ENCODE data around the gene FJX1. TPM values are rescaled to one million over a fixed set of nuclear protein-coding genes. Genes with fewer than 3 reads are reported as not detected.

FJX1 gene
- total RNA-seq, 2 donors from 2014 or later = 11.7 to 17.4 TPM

GRCh38 chr11:35609656-35610055 lies 8.6 kb upstream of the FJX1 start:
- Histone ChIP-seq H3K27me3 (ENCODE audit: control insufficient read depth, insufficient read depth, low read length, poor library complexity, severe bottlenecking) (peaks cover 4% of the 10 kb centered on the region), H3K4me1 (ENCODE audit: control insufficient read depth, insufficient read depth, low read length) (peaks cover 9% of the 10 kb centered on the region), H3K27ac (ENCODE audit: low read depth, low read length) (no peak overlapping the region), H3K36me3 (ENCODE audit: control insufficient read depth, insufficient read depth, low read length) (no peaks in the 10 kb centered on the region), H3K4me3 (ENCODE audit: low read length) (no peak overlapping the region), H3K9me3 (ENCODE audit: control insufficient read depth, low read length) (no peaks in the 10 kb centered on the region), H3K9ac (ENCODE audit: extremely low read depth, low read length, poor library complexity, severe bottlenecking) (no peak overlapping the region)
- Mint-ChIP-seq H3K27ac (no peak overlapping the region), H3K27me3 (ENCODE audit: insufficient read depth) (peaks cover 41% of the 10 kb centered on the region), H3K9me3 (no peaks in the 10 kb centered on the region), H3K4me3 (no peak overlapping the region), H3K36me3 (ENCODE audit: low read depth) (no peaks in the 10 kb centered on the region), H3K4me1 (peaks cover 13% of the 10 kb centered on the region)
- no peak for TF ChIP-seq CTCF (conservative IDR thresholded peaks at IDR 0.05)
- WGBS, 2 experiments (ENCODE audit: insufficient coverage in 1 of 2, insufficient read length in 1 of 2) = 93 to 98% methylated on average over 6 of the region's 6 CpGs
- DNase-seq = no peak

- WGBS, 2 experiments (ENCODE audit: insufficient coverage in 1 of 2, insufficient read length in 1 of 2) = 89 to 97% methylated on average over 6 to 7 of the region's 7 CpGs
- Mint-ChIP-seq H3K36me3 (ENCODE audit: low read depth) (no peaks in the 10 kb centered on the region), H3K27me3 (ENCODE audit: insufficient read depth) (peaks cover 45% of the 10 kb centered on the region), H3K4me3 (no peak overlapping the region), H3K9me3 (no peaks in the 10 kb centered on the region), H3K27ac (no peak overlapping the region), H3K4me1 (peaks cover 18% of the 10 kb centered on the region)
- Histone ChIP-seq H3K4me1 (ENCODE audit: control insufficient read depth, insufficient read depth, low read length) (peaks cover 9% of the 10 kb centered on the region), H3K27me3 (ENCODE audit: control insufficient read depth, insufficient read depth, low read length, poor library complexity, severe bottlenecking) (peaks cover 7% of the 10 kb centered on the region), H3K9me3 (ENCODE audit: control insufficient read depth, low read length) (no peaks in the 10 kb centered on the region), H3K36me3 (ENCODE audit: control insufficient read depth, insufficient read depth, low read length) (no peaks in the 10 kb centered on the region), H3K4me3 (ENCODE audit: low read length) (no peak overlapping the region), H3K9ac (ENCODE audit: extremely low read depth, low read length, poor library complexity, severe bottlenecking) (no peak overlapping the region), H3K27ac (ENCODE audit: low read depth, low read length) (no peak overlapping the region)
- DNase-seq = no peak
- TF ChIP-seq CTCF (conservative IDR thresholded peaks at IDR 0.05) = no peak
Observed at GRCh38 chr11:35610631-35611030, 7.6 kb upstream of the FJX1 start.

- no peak for TF ChIP-seq CTCF (conservative IDR thresholded peaks at IDR 0.05)
- WGBS, 2 experiments (ENCODE audit: insufficient coverage in 1 of 2, insufficient read length in 1 of 2) = 57 to 74% methylated on average over 1 of the region's 1 CpG
- Histone ChIP-seq H3K4me1 (ENCODE audit: control insufficient read depth, insufficient read depth, low read length) (peaks cover 12% of the 10 kb centered on the region), H3K9ac (ENCODE audit: extremely low read depth, low read length, poor library complexity, severe bottlenecking) (no peak overlapping the region), H3K27me3 (ENCODE audit: control insufficient read depth, insufficient read depth, low read length, poor library complexity, severe bottlenecking) (peaks cover 7% of the 10 kb centered on the region), H3K4me3 (ENCODE audit: low read length) (no peak overlapping the region), H3K36me3 (ENCODE audit: control insufficient read depth, insufficient read depth, low read length) (no peaks in the 10 kb centered on the region), H3K27ac (ENCODE audit: low read depth, low read length) (no peak overlapping the region), H3K9me3 (ENCODE audit: control insufficient read depth, low read length) (no peaks in the 10 kb centered on the region)
- H3K27ac Mint-ChIP-seq = no peak overlapping the region
- H3K4me1 Mint-ChIP-seq = peaks cover 18% of the 10 kb centered on the region
- no peaks in the 10 kb centered on the region for H3K36me3 Mint-ChIP-seq (ENCODE audit: low read depth)
- no peaks in the 10 kb centered on the region for H3K9me3 Mint-ChIP-seq
- no peak overlapping the region for H3K4me3 Mint-ChIP-seq
- DNase-seq = no peak
- peaks cover 47% of the 10 kb centered on the region for H3K27me3 Mint-ChIP-seq (ENCODE audit: insufficient read depth)
Observed at GRCh38 chr11:35611741-35612140, 6.5 kb upstream of the FJX1 start.
